Fibroblast of the aortic adventitia (primary cell): ENCODE measurements around the gene PRND. TPM values are rescaled to one million over a fixed set of nuclear protein-coding genes. Genes with fewer than 3 reads are reported as not detected.
"Not testable (repeated sequence)": the region's sequence is repeated elsewhere in the genome, so short reads cannot be mapped to it uniquely, and the experiment has no call there.

Source experiments
- DNase-seq: peaks from one replicate; pipeline ENCODE4 v3.0.0-alpha.2; 2010; ENCODE audit warnings: low read depth
- H3K4me3 ChIP-seq: 2 replicates; pipeline ENCODE4 v1.5.1; 2011; ENCODE audit warnings: low read depth, mild to moderate bottlenecking, control low read depth, low read length, moderate library complexity
- total RNA-seq: library from RNA; depleted of rRNA; stranded (reverse); fragments of >200 nt; gene quantifications from 2 replicates; pipeline ENCODE4 v1.2.3, GENCODE V29; 2012; ENCODE audit warnings: low replicate concordance
- TF ChIP-seq, protein P1 (sequence below): IDR thresholded peaks from 2 replicates; pipeline ENCODE4 v1.5.1; 2011; ENCODE audit warnings: mild to moderate bottlenecking, low read length, control low read depth, inconsistent platforms; ENCODE audit not compliant: insufficient read depth

PRND gene
- total RNA-seq, 1 donor: not detected

DNA sequence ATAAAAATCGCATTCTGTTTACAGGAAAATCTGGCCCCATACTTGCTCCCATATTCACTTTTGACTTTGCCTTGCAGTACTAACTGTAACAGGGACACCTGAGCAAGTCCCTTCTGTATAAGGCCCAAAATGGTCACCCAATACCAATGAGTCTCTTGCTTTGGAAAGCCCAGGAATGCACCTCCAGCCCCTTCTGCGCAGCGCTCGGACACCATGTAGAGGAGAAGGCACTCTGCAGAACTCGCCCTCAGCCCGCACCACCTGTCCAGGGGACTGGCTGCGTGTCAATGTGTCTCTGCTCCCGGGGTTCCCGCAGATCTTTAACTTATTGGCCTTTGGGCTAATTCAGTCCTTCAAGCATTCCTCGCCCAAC, 746 bp upstream of the PRND start:
- TF ChIP-seq, protein P1, sequence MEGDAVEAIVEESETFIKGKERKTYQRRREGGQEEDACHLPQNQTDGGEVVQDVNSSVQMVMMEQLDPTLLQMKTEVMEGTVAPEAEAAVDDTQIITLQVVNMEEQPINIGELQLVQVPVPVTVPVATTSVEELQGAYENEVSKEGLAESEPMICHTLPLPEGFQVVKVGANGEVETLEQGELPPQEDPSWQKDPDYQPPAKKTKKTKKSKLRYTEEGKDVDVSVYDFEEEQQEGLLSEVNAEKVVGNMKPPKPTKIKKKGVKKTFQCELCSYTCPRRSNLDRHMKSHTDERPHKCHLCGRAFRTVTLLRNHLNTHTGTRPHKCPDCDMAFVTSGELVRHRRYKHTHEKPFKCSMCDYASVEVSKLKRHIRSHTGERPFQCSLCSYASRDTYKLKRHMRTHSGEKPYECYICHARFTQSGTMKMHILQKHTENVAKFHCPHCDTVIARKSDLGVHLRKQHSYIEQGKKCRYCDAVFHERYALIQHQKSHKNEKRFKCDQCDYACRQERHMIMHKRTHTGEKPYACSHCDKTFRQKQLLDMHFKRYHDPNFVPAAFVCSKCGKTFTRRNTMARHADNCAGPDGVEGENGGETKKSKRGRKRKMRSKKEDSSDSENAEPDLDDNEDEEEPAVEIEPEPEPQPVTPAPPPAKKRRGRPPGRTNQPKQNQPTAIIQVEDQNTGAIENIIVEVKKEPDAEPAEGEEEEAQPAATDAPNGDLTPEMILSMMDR: no peak
- H3K4me3 ChIP-seq: no peak overlapping the region
- DNase-seq: no peak

DNA sequence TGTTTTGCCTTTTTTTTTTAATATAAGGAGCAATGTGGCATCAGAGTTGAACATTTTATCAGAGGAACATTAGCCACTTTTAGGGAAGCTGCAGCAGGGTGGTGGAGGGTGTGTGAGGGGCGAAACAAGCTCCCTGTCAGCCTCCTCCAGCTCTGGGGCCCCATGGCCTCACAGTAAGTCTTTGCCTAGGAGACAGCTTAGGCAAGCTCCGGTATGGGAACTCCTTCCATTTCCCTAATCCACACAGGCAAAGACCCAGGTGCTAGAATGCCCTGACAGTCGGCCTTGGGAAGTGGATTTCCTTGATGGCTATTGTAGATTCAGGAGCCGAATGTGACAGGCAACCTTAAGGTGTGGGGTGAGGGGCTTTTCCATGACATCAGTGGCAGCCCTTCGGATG, 862 bp downstream of the PRND start:
- TF ChIP-seq, protein P1: no peak
- DNase-seq: no peak

DNA sequence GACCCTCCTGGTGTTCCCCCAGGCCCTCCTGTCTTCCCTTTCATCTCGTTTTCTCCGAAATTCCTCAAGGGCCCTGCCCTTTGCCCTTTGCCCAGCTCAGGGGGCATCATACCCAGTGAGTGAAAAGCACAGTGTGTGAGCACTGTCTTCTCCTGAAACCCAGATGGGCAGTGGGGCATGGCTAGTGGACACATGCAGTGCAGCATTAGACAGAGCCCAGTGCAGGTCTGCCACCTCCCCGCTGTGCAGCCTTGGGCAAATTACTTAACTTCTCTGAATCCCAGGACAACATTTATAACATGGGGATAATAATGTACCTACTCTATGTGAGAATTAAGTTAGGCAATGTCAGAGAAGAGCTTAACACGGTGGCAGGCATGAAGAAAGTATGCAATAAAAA, 1.3 kb downstream of the PRND start:
- DNase-seq: no peak
- TF ChIP-seq, protein P1: no peak
- H3K4me3 ChIP-seq: no peak overlapping the region

More for the DNA sequence above, 862 bp downstream of the PRND start:
- H3K4me3 ChIP-seq: no peak overlapping the region

DNA sequence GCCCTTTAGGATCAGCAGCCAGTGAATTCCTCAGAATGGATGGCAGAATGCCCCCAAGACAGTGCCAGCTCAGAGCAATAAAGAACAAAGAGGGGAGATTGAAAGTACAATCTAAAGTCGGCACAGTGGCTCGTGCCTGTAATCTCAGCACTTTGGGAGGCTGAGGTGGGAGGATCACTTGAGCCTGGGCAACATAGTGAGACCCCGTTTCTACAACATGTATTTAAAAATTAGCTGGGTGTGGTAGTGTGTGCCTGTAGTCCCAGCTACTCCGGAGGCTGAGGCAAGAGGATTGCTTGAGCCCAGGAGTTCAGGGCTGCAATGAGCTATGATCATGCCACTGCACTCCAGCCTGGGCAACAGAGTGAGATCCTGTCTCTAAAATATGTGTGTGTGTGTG, 1.8 kb downstream of the PRND start:
- H3K4me3 ChIP-seq, DNase-seq: not testable (repeated sequence)

DNA sequence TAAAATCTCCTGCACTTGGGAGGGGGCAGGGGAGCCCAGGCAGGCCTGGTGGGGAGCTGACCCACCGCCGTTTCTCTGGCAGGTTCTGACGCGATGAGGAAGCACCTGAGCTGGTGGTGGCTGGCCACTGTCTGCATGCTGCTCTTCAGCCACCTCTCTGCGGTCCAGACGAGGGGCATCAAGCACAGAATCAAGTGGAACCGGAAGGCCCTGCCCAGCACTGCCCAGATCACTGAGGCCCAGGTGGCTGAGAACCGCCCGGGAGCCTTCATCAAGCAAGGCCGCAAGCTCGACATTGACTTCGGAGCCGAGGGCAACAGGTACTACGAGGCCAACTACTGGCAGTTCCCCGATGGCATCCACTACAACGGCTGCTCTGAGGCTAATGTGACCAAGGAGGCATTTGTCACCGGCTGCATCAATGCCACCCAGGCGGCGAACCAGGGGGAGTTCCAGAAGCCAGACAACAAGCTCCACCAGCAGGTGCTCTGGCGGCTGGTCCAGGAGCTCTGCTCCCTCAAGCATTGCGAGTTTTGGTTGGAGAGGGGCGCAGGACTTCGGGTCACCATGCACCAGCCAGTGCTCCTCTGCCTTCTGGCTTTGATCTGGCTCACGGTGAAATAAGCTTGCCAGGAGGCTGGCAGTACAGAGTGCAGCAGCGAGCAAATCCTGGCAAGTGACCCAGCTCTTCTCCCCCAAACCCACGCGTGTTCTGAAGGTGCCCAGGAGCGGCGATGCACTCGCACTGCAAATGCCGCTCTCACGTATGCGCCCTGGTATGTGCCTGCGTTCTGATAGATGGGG, 3.0 kb downstream of the PRND start:
- H3K4me3 ChIP-seq: no peak overlapping the region
- DNase-seq: no peak
- TF ChIP-seq, protein P1: no peak

DNA sequence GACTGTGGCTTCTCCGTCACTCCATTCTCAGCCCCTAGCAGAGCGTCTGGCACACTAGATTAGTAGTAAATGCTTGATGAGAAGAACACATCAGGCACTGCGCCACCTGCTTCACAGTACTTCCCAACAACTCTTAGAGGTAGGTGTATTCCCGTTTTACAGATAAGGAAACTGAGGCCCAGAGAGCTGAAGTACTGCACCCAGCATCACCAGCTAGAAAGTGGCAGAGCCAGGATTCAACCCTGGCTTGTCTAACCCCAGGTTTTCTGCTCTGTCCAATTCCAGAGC, 3.5 kb downstream of the PRND start:
- no peak overlapping the region for H3K4me3 ChIP-seq
- no peak for DNase-seq
- TF ChIP-seq, protein P1: no peak

DNA sequence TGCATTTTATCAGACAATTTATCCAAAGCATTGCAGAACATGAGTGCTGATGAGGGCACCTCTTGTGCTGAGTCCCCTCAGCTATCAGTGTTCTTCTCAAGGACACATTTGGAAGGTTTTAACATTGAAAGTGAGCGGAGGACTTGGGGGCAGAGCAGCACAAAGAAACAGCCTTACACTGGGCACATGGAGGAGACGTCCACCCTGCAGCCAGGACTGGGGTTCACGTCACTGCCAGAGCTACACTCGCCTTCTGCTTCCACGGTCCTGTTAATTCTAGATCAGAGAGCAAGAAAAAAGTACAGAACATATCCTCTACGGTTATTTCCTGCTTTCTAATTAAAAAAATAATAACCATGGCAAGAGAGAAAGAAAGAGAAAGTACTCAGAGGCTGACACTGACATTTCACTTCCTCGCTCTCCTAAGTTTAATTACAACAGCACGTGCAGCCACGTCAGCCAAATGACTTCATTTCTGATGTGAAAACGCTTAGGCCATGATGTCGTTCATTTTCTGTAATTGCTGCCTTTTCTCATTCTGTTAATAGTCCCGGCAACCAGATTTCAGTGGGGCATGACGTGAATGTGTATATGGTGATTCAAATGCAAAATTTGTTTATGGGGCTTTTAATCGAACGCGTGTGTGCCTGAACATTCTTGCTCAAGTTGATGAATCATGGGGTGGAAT, 5.1 kb downstream of the PRND start:
- TF ChIP-seq, protein P1: no peak
- no peak overlapping the region for H3K4me3 ChIP-seq
- DNase-seq: peak; percentile 42
